Calu3 (cell line): ENCODE results near the gene RIOK1. TPM values are rescaled to one million over a fixed set of nuclear protein-coding genes. Genes with fewer than 3 reads are reported as not detected.

Experiments
- BruUV-seq: library from RNA; stranded (reverse); fragments of 400-500 nt; replicated peaks from 2 replicates; lab custom pipeline; 2021; lab: Mats Ljungman, UMichigan
- CTCF ChIA-PET: fragments of 300-600 bp; sonication (Branson Sonifier 250); formaldehyde crosslinking; loops from one replicate; lab custom pipeline; 2022; ENCODE audit warnings: antibody characterized with exemption; lab: Charles Lee
- DNase-seq: peaks from one replicate; pipeline ENCODE4 v3.0.0; 2022
- H3K27ac Mint-ChIP-seq: one replicate; pipeline ENCODE4 v1.8.0; 2022; ENCODE audit warnings: mixed read lengths; ENCODE audit not compliant: unreplicated experiment
- H3K27me3 Mint-ChIP-seq: one replicate; pipeline ENCODE4 v1.8.0; 2022; ENCODE audit warnings: mixed read lengths; ENCODE audit not compliant: unreplicated experiment
- H3K36me3 Mint-ChIP-seq: one replicate; pipeline ENCODE4 v1.8.0; 2022; ENCODE audit warnings: mild to moderate bottlenecking, moderate library complexity, mixed read lengths; ENCODE audit not compliant: insufficient read depth, unreplicated experiment
- H3K4me1 Mint-ChIP-seq: one replicate; pipeline ENCODE4 v1.8.0; 2022; ENCODE audit warnings: mild to moderate bottlenecking, low read depth, mixed read lengths; ENCODE audit not compliant: unreplicated experiment
- H3K4me3 Mint-ChIP-seq: one replicate; pipeline ENCODE4 v1.8.0; 2022; ENCODE audit warnings: mild to moderate bottlenecking, low read depth, moderate library complexity, mixed read lengths; ENCODE audit not compliant: unreplicated experiment
- H3K9me3 Mint-ChIP-seq: one replicate; pipeline ENCODE4 v1.8.0; 2022; ENCODE audit warnings: low read depth, mixed read lengths; ENCODE audit not compliant: unreplicated experiment
- intact Hi-C: fragments of 100-400 bp; cut with micrococcal nuclease; formaldehyde crosslinking; loops from one replicate; pipeline ENCODE4 v1.10.0; 2022; ENCODE audit not compliant: unreplicated experiment
- total RNA-seq: library from RNA; stranded (reverse); gene quantifications from 2 replicates; pipeline ENCODE4 v1.2.3, GENCODE V29; 2022
- TF ChIP-seq, protein P1 (sequence below): fragments of 200-600 bp; IDR thresholded peaks from one replicate; pipeline ENCODE4 v1.8.0; 2022; ENCODE audit warnings: antibody characterized with exemption; ENCODE audit not compliant: unreplicated experiment

The RIOK1 gene
- total RNA-seq, 1 experiment from 2014 or later = 13.3 TPM

DNA sequence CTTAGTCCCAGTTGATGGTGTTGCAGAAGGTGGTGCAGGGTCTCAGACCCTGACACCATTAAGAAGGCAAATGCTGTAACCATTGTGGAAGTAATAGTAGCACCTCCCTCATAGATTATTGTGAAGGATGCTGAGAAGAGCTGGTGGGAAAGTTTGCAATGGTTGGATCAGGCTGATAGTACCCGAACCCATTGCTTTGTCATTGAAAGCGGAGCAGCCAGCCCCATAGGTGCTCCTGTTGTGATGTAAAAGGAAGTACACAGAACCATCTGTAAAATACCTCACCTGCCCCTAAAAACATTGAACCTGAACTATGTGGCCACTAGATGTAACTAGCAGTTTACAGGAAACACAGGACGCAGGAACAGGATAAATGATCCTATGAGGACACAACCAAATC is 31.5 kb downstream of the RIOK1 start:
- Mint-ChIP-seq H3K27ac (no peak overlapping the region), H3K9me3 (no peaks in the 10 kb centered on the region), H3K27me3 (no peaks in the 10 kb centered on the region), H3K4me1 (no peaks in the 10 kb centered on the region), H3K36me3 (peaks cover 8% of the 10 kb centered on the region), H3K4me3 (no peak overlapping the region)
- TF ChIP-seq, protein P1, sequence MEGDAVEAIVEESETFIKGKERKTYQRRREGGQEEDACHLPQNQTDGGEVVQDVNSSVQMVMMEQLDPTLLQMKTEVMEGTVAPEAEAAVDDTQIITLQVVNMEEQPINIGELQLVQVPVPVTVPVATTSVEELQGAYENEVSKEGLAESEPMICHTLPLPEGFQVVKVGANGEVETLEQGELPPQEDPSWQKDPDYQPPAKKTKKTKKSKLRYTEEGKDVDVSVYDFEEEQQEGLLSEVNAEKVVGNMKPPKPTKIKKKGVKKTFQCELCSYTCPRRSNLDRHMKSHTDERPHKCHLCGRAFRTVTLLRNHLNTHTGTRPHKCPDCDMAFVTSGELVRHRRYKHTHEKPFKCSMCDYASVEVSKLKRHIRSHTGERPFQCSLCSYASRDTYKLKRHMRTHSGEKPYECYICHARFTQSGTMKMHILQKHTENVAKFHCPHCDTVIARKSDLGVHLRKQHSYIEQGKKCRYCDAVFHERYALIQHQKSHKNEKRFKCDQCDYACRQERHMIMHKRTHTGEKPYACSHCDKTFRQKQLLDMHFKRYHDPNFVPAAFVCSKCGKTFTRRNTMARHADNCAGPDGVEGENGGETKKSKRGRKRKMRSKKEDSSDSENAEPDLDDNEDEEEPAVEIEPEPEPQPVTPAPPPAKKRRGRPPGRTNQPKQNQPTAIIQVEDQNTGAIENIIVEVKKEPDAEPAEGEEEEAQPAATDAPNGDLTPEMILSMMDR = no peak
- intact Hi-C loops = no loop called here
- CTCF ChIA-PET = no interaction called here
- no TSS peak for BruUV-seq
- no peak for DNase-seq

DNA sequence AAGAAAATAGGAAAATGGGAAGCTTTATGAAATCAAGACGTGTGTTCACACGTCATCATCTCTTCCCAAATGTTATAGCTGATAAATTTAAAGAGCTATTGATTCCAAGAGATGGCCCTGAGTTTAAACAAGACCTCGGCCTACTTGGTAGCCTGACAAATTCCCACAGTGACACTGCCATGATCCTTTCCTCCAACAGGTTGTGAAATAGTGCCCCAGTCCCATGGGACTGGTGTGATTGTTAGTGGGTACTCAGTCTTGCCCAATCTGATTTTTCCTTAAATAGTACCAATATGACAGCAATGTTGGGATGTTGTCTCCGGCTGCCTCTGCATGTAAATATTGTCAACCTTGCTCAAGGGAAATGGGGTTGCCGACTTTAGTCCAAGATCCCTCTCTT is 34.5 kb downstream of the RIOK1 start:
- H3K27me3 Mint-ChIP-seq = no peaks in the 10 kb centered on the region
- no peaks in the 10 kb centered on the region for H3K9me3 Mint-ChIP-seq
- no TSS peak for BruUV-seq
- no peak overlapping the region for H3K27ac Mint-ChIP-seq
- intact Hi-C loops = no loop called here
- CTCF ChIA-PET = no interaction called here
- H3K4me1 Mint-ChIP-seq = no peaks in the 10 kb centered on the region
- no peaks in the 10 kb centered on the region for H3K36me3 Mint-ChIP-seq
- DNase-seq = no peak
- no peak overlapping the region for H3K4me3 Mint-ChIP-seq
- TF ChIP-seq, protein P1 = no peak

DNA sequence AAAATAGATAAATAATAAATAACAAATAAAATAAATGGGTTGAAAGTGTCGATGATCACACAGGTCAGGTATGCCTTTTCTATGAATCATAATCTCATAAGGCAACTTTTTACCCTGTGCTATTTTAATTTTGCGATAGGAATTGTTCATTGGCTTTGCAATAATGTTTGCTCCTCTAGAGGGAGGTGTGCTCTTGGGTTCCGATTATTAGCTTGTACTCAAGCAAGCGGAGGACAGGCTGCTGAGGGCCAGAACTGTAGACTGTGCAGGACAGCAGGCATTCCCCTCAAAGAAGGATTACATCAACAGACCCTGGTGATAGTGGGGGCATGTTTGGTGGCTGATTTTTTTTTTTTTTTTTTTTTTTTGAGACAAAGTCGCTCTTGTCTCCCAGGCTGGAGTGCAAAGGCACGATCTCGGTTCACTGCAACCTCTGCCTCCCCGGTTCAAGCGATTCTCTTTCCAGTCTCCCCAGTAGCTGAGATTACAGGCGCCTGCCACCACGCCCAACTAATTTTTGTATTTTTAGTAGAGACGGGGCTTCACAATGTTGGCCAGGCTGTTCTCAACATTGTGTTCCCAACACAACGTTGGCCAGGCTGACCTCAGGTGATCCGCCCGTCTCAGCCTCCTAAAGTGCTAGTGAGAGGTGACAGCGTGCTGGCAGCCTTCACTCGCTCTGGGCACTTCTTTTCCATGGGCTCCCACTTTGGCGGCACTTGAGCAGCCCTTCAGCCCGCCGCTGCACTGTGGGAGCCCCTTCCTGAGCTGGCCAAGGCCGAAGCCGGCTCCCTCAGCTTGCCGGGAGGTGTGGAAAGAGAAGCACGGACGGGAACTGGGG is 35.6 kb downstream of the RIOK1 start:
- no peaks in the 10 kb centered on the region for H3K27me3 Mint-ChIP-seq
- DNase-seq = peak; percentile 12
- H3K4me1 Mint-ChIP-seq = no peaks in the 10 kb centered on the region
- H3K4me3 Mint-ChIP-seq = no peak overlapping the region
- BruUV-seq = no TSS peak
- no peak overlapping the region for H3K27ac Mint-ChIP-seq
- CTCF ChIA-PET = interaction anchor here (0.6 to 1.3 kb wide), 7 partner anchors 119 to 766 kb away, joined by 3 to 12 read pairs (median 4); no protein-coding TSS in a partner anchor
- intact Hi-C loops = loop anchor here (5.0 kb wide), 2 partner anchors 117 to 192 kb away; partner anchors contain the start of gene DSP
- TF ChIP-seq, protein P1 = no peak
- H3K36me3 Mint-ChIP-seq = no peaks in the 10 kb centered on the region
- no peaks in the 10 kb centered on the region for H3K9me3 Mint-ChIP-seq

DNA sequence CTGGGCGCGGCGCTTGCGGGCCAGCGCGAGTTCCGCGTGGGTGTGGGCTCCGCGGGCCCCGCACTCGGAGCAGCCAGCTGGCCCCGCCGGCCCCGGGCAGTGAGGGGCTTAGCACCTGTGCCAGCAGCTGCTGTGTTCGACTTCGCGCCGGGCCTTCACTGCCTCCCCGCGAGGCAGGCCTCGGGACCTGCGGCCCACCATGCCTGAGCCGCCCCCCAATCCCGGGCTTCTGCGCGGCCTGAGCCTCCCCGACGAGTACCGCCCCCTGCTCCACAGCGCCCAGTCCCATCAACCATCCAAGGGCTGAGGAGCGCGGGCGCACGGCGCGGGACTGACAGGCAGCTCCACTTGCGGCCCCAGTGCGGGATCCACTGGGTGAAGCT is 36.2 kb downstream of the RIOK1 start:
- intact Hi-C loops = loop anchor here (5.0 kb wide), 2 partner anchors 117 to 192 kb away; partner anchors contain the start of gene DSP
- Mint-ChIP-seq H3K27ac (no peak overlapping the region), H3K27me3 (no peaks in the 10 kb centered on the region), H3K9me3 (no peaks in the 10 kb centered on the region), H3K4me3 (no peak overlapping the region), H3K36me3 (no peaks in the 10 kb centered on the region), H3K4me1 (no peaks in the 10 kb centered on the region)
- CTCF ChIA-PET = interaction anchor here (0.6 to 1.3 kb wide), 4 partner anchors 135 to 767 kb away, joined by 3 to 12 read pairs (median 4); no protein-coding TSS in a partner anchor
- DNase-seq = no peak
- TF ChIP-seq, protein P1 = no peak
- no TSS peak for BruUV-seq
